Stimulated activated CD4-positive, alpha-beta T cell treated with anti-CD3 and anti-CD28 coated beads, Interleukin-1b, Interleukin-23, amount 100 ng/mL, for 48 hours (primary cell): ENCODE data around the gene RFESD.
"Not testable (repeated sequence)": the region's sequence is repeated elsewhere in the genome, so short reads cannot be mapped to it uniquely, and the experiment has no call there.

ENCODE experiments used
- DNase-seq: peaks from one replicate; pipeline ENCODE4 v3.0.0-alpha.2; 2020

The RFESD gene

DNA sequence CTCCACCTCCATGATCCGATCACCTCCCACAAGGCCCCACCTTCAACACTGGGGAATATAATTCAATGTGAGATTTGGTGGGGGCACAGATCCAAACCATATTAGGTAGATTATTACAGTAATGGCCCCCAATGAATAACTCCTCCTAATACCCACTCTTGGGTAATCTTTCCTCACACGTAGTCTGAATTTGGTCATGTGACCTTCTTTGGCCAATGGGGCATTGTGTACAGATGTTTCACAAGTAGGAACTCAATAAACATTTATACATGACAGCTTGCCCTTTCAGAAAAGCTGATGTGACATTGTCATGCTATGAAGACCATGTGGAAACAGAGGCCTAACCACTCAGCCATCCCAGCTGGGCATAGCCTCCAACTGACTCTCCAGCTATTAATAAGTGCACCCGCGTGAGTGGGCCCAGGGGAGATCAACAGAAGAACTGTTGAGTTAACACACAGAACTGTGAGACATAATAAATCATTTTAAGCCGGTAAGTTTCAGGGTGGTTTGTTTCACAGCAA lies 16.1 kb upstream of the RFESD start:
- no peak for DNase-seq

DNA sequence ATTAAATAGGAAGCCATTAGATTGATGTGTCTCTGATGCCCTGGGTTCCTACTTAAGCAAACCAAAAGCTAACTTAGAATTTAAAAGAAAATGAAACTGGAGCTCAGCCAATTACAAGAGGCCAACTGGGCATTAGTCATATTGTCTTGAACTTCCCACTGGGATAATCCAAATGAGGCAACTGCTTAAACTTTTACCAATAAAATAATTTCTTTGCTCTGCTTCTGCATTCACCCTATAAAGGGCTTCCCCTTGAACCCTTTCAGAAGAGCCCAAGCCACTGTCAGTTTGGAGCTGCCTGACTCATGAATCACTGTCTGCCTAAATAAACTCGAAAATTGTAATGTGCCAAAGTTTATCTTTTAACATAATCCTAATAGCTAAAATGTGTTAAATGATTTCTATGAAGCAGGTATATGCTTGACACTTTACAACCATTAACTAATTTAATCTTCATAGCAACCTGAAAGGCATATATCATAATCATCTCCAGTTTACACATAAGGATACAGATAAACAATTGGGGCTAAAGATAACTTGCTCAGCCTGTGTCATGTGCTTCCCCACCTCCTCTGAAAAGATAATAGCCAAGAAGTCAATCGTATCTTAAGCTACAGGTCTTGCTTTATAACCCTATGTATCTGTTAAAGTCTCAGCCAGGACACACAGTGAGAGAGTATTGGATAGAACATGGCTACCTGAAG lies 15.2 kb upstream of the RFESD start:
- DNase-seq, result no peak

DNA sequence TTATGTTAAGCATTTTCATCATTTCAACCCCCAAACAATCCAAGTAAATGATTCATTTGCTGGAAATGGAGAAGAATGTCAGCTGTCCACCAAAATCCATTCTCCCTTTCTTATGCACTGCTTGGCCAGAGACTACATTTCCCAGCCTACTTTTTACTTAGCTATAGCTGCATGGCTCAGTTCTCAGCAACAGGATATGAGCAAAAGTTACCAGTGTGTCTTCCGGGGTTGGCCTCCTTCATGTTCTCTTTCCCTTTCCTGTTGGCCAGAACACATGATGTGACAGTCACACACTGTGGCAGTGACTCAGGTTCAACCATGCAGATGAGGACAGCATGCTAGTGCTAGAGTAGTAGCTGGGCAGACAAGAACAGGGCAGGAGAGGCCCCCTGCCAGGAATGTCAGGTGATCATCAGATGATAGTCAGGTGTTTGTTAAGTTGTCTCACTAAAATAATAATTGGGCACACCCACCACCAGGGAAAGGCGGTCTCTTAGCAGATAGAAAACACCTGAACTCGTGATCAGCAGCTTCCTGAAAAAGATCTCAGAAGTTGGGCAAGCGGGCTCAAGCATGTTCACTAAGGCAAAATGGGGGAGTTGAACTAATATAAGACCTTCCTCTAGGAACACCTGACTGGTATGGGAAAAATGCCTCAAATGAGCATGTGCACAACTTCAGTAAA lies 14.4 kb upstream of the RFESD start:
- peak; percentile 86 for DNase-seq

DNA sequence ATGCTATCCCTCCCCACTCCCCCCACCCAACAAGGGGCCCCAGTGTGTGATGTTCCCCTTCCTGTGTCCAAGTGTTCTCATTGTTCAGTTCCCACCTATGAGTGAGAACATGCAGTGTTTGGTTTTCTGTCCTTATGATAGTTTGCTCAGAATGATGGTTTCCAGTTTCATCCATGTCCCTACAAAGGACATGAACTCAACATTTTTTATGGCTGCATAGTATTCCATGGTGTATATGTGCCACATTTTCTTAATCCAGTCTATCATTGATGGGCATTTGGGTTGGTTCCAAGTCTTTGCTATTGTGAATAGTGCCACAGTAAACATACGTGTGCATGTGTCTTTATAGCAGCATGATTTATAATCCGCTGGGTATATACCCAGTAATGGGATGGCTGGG lies 13.6 kb upstream of the RFESD start:
- DNase-seq, result not testable (repeated sequence)

DNA sequence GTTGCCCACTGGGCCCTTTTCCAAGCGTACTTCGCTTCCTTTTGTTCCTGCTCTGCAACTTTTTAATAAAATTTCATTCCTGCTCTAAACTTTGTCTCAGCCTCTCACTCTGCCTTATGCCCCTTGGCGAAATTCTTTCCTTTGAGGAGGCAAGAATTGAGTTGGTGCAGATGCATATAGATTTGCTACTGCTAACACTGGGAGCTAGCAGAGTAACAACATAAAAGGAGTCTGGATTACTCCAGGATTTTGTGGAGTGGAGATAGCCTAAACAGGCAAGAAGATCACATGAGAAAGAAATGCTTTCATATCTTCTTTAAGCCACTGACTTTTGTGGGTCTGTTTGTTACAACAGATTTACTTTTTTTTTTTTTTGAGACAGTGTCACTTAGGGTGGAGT lies 12.9 kb upstream of the RFESD start:
- DNase-seq, result no peak

DNA sequence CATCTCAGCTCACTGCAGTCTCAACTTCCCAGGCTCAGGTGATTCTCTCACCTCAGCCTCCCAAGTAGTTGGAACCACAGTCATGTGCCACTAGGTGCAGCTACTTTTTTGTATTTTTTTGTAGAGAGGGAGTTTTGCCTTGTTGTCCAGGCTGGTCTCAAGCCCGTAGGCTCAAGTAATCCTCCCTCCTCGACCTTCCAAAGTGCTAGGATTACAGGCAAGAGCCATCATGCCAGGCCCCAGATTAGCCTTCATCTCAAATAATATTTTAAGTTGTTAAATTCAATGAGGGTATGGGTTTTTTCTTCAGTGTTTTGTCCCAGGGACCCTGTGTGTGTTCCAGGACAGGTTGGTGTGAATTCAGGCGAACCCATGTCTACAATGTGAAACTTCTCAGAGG lies 12.5 kb upstream of the RFESD start:
- DNase-seq, result no peak

- DNase-seq, result no peak
These were observed 7.9 kb upstream of the RFESD start for GRCh38 chr5:95638632-95639031.

DNA sequence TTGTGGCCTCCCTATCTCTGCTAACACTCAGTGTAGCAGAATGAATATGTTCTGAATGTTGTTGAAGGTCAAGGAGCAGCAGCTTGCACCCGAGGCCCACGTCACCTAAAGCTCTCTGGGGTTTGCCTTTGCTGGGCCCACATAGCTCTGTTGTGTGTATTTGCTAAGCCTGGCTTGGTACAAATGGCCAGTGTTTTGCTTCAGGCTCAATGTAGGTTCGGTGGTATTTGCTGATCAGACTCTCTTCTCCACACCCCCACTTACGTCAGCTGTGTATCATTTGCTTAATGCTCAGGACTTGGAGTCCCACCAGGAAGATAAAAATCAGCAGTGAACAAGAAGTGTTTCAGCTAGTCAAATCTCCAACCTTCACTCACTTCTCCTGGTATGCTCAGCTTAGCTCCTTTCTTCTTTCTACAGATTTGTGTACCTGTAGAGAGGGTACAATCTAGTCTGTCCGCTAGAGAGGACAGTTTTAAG lies 4.8 kb upstream of the RFESD start:
- no peak for DNase-seq

- DNase-seq, result no peak
These were observed 3.4 kb upstream of the RFESD start for GRCh38 chr5:95643152-95643551.

DNA sequence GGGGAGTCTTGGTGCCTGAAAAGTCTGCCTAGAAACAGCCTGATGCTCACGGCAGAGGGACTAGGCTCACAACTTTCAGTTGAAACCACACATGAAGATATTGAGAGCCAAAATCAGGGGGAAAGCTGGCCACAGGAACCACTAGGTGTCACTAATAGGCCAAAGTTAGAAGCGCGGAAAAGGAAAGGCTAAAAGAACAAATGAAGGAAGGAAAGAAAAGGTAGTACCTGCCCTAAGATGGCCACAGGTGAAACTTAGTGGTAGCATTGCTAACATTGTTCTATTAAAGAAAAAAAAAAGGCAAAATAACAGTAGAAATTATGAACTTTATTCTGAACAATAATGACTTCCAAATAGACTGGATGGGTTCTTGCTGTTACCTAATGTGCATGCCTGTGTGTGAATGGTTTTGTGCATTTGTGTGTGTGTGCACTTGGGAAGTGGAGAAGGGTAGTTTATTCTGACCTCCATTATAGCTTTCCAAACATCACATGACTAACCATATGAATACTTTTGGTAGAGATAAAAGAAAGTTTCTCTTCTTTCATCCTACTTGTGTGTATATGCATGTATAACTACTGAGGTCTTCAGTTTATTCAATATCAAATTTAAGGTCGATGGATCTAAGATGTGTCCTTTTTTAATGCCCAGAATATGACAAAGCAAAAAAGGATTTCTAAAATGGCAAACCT lies 2.1 kb upstream of the RFESD start:
- DNase-seq, result peak; percentile 42

DNA sequence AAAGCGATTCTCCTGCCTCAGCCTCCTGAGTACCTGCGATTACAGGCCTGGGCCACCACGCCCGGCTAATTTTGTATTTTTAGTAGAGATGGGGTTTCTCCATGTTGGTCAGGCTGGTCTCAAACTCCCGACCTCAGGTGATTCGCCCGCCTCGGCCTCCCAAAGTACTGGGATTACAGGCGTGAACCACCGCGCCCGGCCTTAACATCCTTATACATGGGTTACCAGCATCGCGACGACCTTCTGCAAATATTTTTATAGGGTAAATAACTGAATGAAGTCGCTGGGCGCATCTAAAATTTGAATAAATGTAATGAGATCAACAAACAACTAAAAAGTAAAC lies 380 bp upstream of the RFESD start:
- DNase-seq, result not testable (repeated sequence)

GRCh38 chr5:95647886-95648860 lies 1.6 kb downstream of the RFESD start:
- no peak for DNase-seq

- no peak for DNase-seq
These were observed 2.7 kb downstream of the RFESD start for GRCh38 chr5:95649274-95649673.

- DNase-seq, result no peak
These were observed 3.5 kb downstream of the RFESD start for GRCh38 chr5:95649842-95650620.

- DNase-seq, result no peak
These were observed 6.3 kb downstream of the RFESD start for GRCh38 chr5:95652849-95653248.

DNA sequence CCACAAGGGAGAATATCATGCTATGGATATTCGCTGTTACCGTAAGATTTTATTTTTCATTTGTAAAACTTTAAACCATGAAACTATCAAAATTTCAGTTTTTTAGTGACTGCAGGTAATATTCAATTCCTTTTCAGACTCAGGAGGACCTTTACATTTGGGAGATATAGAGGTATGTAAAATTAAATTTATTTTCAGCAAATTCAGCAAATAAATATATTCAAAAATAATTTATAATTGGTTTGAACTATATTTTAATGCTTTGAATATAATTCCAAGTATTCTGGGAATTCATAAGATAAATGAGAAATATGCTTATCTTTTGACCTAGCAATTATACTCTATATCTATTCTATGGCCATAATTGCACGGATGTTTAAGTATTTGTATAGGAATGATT lies 7.6 kb downstream of the RFESD start:
- no peak for DNase-seq

DNA sequence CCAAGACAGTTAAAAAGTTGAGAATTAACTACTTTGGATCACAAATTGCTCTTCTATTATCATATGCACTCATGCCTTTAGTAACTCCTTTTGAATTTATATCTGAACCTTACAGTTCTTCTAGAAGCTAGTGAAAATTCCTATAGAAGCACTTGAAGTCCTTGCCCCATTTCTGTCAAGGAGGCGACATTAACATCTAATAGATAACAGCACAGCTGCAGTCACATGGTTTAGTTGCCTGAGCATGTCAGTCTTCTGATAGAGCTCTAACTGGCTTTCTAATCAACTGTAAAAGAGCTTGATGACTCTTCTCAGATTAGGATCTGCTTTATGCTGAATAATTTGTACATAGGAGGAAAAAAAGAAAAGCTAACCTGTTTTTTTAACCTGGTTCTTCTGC lies 9.0 kb downstream of the RFESD start:
- DNase-seq, result no peak

- no peak for DNase-seq
These were observed 13.5 kb downstream of the RFESD start for GRCh38 chr5:95660060-95660459.

- no peak for DNase-seq
These were observed 16.4 kb downstream of the RFESD start for GRCh38 chr5:95662946-95663345.

GRCh38 chr5:95664204-95664786 lies 17.7 kb downstream of the RFESD start:
- no peak for DNase-seq

GRCh38 chr5:95667061-95667618 lies 20.6 kb downstream of the RFESD start:
- DNase-seq, result no peak
